GM12875 (cell line): ENCODE measurements around the gene ADAMTSL3.

Source experiments
- H3K4me3 ChIP-seq: one replicate; pipeline ENCODE4 v1.5.1; 2011; ENCODE audit warnings: low read depth, low read length, control low read depth
- CTCF ChIP-seq: IDR thresholded peaks from 2 replicates; pipeline ENCODE4 v1.5.1; 2011; ENCODE audit warnings: low read depth, mild to moderate bottlenecking, control low read depth, inconsistent platforms, low read length, moderate library complexity, borderline replicate concordance; ENCODE audit not compliant: insufficient read depth

Gene ADAMTSL3

GRCh38 chr15:83843471-83843871 lies 189.5 kb downstream of the ADAMTSL3 start:
- no peak overlapping the region for H3K4me3 ChIP-seq
- TF ChIP-seq CTCF = no peak

GRCh38 chr15:83844742-83845141 lies 190.8 kb downstream of the ADAMTSL3 start:
- TF ChIP-seq CTCF = no peak
- H3K4me3 ChIP-seq = no peak overlapping the region

- TF ChIP-seq CTCF = no peak
- H3K4me3 ChIP-seq = no peak overlapping the region
These were observed 191.3 kb downstream of the ADAMTSL3 start for GRCh38 chr15:83845230-83845629.

GRCh38 chr15:83846847-83847246 lies 192.9 kb downstream of the ADAMTSL3 start:
- no peak for TF ChIP-seq CTCF
- no peak overlapping the region for H3K4me3 ChIP-seq

GRCh38 chr15:83848315-83849050 lies 194.6 kb downstream of the ADAMTSL3 start:
- H3K4me3 ChIP-seq = no peak overlapping the region
- no peak for TF ChIP-seq CTCF

- no peak for TF ChIP-seq CTCF
- H3K4me3 ChIP-seq = no peak overlapping the region
These were observed 196.1 kb downstream of the ADAMTSL3 start for GRCh38 chr15:83850015-83850414.

GRCh38 chr15:83850501-83851245 lies 196.8 kb downstream of the ADAMTSL3 start:
- no peak for TF ChIP-seq CTCF

More at GRCh38 chr15:83850501-83851245, 196.8 kb downstream of the ADAMTSL3 start:
- no peak overlapping the region for H3K4me3 ChIP-seq
